ENCODE results near the gene MYL5.
A peak's percentile ranks its signal among the peaks of the same experiment; 100 is the strongest.

Gene MYL5

DNA sequence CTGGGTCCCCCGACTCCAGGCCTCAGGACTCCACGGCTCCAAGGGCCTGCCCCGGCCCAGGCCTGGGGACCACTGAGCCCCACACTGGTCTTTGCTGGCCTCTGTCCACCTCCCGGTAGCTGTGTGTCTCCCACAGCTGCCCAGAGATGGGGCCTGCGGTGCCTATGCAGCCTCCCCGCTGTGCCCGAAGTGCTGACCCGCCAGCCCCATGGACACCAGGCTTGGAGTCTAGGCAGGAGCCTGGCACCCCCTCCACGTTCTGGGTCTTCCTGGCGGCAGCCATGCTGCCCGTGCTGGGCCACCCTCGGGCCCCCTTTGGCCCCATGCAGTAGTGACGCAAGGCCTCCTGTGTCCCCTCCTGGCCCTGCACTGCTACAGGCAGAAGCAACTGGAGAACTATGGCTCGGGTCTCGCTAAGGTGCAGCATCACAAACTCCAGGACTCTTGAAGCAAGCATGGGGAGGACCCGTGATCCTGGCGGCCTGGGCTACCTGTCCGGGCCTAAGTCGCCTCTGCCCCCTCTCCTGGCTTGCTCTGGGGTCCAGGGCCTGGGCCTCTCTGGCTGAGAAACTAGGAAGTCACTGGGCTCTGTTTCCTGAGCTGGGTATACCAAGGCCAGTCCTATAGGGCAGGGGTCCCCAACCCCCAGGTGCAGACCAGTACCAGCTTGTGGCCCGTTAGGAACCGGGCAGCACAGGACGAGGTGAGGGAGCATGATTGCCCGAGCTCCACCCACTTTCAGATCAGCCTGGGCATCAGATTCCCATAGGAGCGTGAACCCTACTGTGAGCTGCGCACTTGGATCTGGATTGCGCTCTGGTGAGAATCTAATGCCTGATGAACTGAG, 917 bp downstream of the MYL5 start:
- no peak for DNase-seq

DNA sequence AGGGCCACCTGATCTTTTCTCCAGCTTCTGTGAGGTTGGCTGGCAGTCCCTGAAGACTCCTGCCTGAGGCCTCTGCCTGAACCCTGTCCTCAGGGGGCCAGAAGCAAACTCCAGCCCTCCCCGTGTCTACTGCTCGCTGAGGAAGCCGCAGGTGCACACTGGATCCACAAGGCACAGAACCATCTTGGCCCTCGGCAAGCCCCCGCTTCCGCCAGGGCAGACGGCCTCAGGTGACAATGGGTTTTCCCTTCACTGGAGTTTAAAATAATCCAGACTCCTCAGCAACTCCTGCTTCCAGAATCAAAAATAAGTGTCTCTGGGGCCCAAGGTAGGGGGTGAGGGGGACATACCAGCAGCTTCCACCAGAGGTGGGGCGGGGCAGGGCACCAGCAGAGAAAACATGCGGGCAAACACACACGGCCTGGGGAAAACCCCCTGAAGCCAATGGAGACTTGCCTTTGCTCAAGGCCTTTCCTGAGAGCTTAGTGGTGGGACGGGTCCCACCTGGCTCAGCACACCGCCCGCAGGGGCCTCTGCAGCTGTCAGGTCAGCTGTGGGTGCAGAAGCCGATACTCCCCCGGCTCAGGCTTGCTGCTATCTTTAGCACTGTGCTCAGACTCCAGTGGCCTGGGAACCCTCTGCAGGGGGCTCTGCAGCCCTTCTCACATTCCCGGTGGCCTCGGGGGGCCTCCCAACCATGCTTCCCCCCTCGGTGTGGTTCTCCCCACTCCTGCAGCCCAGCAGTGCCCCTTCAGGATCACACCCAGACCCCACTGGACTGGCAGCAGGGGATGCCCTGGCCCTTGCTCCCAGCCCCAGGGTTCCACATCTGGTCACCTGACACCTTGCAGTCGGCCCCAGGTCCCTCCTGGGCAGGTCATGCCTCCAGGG, 1.9 kb downstream of the MYL5 start:
- no peak for DNase-seq

DNA sequence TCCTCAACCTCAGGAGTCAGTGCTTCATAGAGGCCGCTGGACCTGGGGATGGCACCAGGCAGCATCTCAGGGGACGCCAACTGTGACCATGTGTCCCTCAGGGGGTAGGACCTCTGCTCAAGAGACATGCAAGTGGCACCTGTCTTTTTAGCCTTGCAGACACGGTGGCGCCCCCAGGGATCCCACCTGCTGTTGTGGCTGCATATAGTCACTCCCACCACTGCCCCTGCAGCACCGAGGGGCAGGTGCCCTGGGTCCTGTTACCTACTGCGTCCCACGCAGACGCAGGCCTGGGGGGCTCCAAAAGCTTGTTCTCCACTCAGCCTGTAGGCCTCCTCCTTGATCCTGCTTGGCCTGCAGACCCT, 2.5 kb downstream of the MYL5 start:
- DNase-seq: no peak

DNA sequence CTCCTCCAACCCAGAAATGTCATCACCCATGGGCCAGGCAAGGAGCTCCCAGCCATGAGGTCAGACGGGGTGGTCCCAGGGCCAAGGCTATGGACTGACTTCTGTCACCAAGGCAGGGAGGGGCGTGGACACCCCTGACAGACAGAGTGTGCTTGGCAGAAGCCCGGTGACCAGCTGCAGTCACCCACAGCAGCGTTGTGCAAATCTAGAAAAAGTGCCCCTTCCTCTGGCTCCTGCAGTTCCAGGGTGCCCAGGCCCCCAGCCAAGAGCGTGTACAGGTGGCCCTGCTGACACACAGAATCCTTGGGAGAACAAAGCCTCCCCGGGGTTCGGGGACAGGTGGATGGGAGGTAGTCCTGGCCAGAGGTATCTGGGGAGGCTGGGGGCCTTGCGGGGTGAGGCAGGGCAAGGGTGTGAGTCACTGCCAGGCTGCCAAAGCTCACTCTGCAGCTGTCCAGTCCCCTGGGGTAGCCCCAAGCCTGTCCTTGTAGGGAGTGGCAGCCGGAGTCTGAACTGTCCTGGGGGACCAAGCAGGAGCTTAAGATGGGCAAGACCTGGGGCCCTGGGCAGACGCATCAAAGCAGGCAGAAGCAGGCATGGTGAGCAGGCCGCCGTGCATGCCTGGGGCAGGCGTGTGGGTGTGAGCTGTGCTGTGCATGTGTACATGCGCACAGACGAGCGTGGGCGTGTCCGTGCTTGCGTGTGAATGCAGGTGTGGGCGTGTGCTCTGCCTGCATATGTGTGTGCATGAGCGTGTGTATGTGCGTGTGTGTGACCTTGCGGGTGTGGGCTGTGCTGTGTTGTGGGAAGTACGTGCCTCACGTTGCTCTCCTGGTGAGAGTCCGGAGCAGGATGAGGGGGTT, 3.3 kb downstream of the MYL5 start:
- DNase-seq: no peak

DNA sequence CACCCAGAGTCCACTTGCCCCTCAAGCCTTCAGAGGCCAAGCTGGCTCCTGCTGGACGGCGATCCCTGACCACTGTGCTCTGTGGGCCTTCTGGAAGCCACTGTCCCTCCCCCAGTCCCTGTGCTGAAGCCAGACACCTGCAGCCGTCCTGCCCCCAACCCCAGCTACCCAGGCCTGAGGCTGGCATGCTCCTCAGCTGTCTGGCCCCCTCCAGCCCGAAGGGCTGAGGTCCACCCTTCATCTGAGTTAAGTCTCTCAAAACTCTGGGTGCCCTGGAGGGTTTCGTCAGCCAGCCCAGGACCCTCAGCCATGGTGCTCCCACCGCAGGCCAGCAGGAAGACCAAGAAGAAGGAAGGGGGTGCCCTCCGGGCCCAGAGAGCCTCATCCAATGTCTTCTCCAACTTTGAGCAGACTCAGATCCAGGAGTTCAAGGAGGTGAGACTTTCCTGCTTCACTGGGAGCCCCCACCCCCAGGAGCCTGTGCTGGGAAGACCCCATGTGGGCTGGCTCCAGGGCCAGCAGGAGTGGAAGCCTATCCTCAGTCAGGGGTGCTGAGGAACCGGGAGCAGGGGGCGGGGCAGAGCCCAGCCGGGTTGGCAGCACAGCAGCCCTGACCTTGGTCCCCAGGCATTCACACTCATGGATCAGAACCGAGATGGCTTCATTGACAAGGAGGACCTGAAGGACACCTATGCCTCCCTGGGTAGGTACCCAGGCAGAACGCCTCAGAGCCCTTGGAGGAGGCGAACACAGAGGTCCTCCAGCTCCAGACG, 4.2 kb downstream of the MYL5 start:
- no peak for DNase-seq

DNA sequence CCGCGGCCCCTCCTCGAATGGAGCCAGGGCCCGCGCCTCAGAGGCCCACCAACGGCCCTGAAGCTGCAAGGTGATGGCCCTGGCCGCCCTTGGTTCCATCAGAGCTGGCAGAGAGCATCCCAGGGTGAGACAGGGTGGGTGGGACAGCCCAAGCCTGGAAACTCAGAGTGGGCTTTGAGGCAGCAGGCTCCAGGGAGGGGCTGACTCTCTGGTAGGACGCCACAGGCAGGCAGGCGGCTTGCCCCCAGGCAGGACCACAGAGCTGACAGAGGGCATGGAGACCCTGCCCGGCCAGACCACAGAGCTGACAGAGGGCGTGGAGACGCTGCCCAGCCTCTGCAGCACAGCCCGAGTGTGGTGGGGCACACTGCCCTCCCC, 4.8 kb downstream of the MYL5 start:
- DNase-seq: no peak

DNA sequence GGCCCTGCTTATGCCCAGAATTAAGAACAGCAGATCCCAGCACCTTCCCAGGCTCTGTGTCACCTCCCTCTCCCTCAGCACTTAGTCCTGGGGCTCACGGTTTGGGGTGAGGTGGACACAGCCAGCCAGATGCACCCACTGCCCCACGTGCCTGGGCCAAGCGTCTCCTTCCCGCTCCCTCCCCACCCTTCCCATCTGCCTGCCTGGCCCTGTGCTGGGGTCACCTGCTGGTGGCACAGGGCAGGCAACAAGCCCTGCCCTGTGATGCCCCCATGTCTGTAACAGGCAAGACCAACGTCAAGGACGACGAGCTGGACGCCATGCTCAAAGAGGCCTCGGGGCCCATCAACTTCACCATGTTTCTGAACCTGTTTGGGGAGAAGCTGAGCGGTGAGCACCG, 5.3 kb downstream of the MYL5 start:
- no peak for DNase-seq

DNA sequence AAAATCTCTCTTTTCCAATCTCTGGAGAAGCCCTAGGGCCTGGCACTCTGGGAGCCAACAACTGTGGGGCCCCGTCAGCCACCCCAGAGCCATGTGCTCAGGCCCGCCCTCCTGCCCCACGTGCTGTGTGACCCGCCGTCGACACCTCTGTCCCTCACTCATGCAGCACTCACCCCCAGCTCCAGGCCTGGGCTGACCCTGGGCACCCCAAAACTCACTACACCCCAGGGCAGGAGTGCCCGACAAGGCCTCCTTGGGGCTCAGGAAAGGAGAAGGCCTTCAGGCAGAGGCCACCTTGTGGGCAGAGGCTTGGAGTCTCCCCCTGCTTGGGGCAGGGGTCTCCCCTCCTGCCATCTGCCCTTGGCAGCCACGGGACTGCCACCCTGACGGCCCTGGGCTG, 5.7 kb downstream of the MYL5 start:
- DNase-seq: no peak

DNA sequence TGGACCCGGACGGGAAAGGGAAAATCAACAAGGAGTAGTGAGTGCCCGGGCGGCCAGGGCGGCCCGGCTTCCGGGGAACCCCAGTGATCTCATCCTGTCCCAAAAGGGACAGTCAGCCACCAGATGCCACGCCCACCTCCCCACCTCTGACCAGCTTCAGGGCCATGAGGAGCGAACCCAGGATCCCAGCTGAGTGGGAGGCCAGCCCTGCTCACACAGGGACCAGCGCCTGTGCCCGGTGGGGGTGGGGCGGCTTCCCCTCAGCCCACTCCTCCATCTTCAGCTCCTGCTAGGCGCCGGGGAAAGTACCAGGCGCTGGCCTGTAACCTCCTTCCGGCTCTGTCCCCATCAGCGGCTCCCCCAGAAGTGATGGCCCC, 6.2 kb downstream of the MYL5 start:
- DNase-seq: peak; percentile 25

DNA sequence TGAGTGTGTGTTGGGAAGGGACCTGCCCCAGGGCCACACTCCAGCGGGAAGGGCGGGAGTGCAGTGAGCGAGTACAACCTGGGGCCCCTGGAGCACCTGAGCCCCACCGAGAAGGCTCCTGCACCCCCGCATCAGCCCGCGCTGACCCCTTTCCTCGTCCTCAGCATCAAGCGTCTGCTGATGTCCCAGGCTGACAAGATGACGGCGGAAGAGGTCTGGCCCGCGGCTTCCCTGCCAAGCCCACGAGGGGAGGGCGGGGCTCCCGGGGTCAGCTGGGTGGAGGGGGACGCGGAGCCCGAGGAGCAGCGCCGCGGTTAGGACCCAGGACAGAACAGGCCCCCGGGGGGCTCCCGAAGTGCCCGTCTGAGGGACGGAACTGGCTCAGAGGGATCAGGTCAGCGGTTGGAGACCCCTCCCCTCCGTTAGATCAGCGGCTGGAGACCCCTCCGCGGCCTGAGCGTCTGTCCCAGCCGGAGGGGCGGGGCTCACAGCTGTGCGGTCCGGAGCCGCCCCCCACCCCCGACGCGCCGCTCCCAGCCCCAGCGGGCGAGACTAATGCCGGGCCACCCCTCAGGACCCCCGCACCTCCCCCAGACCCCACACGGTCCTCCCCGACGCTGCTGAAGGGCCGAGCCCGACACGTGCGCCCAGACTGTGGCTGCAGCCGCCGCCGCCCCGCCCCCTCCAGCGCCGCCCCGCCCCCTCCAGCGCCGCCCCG, 6.7 kb downstream of the MYL5 start:
- DNase-seq: peak; percentile 71

DNA sequence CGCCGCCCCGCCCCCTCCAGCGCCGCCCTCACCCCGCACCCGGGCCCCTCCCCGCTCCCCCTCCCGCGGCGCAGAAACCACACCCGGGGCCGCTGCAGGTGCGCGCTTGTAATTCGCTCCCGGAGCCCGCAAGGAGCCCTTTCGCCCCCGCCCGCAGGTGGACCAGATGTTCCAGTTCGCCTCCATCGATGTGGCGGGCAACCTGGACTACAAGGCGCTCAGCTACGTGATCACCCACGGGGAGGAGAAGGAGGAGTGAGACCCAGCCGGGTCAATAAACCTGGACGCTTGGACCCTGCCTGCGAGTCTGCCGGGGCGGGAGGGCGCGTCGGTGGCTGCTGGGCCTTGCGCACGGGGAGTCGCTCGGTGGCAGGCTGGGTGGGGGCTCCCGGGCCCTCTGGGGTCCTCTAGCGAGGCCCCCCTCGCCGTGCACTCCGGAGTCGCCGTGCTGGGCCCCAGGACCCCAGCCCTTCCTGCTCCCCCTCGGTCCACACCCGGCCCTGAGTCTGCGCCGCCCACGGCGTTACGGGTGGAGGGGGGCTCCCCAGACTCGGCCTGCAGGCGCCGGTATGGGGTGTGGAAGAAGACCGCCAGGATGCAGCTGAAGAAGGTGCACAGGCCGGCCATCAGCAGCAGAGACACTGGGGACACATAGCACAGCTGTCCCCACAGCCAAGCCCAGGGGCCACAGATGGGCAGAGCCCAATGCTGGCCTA, 7.6 kb downstream of the MYL5 start:
- DNase-seq: peak; percentile 49

DNA sequence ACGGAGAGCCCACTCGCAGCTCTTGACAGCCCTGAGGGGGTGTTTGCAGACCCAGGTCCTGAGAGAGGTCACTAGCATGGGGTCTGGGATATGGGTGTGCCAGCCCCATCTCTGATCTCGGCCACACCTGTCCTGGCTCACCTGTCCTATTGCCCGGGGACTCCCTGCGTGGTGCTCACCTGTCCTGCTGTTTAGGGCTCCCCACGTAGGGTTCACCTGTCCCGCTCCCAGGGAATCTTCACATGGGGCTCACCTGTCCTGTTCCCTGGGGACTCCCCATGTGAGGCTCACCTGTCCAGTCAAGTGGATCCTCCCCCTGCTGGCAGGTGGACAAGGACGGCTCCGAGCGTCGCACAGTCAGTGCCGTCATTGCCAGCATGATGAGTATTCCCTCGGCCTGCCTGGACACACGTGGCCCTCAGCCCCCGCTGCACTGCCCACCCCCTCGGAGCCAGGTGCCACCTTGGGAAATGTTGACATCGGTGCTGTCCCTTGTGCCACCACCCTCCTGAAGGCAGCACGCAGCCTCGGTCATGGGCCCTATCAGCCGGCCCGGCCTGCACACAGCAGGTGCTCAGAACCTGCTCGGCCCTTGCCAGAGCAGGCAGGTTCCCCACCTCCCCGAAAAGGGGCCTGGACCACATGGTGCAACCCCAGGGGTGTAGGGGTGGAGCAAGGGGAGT, 8.3 kb downstream of the MYL5 start:
- DNase-seq: no peak

DNA sequence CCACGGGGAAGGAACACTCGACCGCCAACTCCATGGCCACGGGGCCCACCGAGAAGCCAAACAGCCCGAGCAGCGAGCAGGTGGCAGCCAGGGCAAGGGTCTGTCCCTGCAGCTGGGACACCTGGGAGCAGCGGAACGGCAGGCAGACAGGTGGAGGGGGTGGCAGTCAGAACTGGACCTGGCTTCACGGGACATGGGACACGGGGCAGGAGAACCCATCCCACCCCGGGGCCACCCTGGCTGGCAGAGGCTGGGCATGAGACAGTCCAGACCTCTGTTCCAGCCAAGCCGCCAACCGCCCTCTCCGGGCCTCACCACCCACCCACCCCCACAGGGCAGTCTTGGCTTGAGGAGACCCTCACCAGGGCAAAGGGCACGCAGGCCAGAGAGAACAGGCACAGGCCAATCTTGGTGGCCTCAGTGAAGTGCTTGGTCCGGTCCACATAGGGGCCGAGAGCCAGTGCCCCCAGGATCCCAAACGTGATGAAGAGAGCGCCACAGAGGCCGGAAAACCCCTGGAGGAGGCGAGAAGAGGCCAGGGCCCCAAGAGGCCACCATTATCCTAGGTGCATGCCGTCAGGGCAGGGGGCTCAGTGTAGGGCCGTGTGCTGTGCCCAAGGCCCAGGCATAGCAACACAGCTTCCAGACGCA, 9.0 kb downstream of the MYL5 start:
- DNase-seq: no peak

DNA sequence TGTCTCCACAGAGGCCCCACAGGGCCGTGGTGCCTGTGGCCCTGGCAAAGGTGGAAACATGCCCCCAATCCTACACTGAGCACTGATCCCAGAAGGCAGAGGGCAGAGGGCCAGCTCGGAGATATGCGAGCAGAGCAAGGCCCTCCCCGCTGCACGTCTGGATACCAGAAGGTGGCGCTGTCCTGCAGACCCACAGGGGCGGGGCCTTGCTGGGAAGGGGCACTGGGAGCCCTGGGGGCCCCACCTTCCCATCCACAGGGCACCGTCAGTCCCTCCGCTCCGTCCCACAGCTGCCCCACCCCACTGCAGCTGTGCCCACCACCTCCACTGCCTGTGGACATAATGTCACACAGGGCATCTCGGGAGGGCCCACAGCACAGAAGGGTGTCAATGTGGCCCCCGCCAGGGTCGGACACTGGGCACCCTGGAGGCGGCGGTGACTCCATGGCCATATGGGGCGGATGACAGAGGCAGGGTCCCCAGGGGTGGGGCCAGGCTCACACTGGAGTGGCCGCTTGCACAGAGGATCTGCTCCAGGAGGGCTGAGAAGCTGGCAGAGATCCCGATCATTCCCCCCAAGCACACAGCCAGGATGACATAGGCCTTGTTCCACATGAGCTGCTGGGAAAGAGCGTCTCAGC, 9.8 kb downstream of the MYL5 start:
- DNase-seq: peak; percentile 25

DNA sequence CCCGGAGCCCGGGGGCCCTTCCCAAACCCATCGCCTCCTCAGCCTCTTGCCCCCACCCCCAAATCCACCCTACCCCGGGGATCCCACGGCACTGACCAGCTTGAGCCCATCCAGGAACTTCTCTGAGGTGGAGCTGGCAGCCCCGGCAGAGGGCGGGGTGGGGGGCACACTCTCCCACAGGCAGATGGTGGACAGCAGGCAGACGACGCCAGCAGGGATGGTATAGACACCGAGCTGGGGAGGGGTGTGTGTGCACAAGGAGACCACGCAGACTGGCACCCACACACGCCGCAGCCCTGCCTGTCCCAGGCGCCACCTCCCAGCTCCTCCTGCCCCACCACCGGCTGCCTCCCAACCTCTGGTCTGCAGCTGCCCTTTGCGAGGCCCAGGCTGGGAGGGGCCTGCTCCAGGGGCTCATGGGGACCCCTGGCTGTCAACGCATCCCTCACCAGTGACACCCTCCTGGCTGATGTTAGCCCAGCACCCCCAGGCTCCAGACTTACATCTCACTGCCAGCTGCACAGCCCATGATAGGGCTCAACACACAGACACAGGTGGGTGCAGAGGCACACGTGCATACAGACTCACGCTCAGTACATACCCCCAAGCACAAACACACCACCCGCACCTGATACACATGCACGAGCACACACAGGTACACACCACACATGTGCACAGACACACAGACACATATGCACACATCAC, 10.4 kb downstream of the MYL5 start:
- no peak for DNase-seq

DNA sequence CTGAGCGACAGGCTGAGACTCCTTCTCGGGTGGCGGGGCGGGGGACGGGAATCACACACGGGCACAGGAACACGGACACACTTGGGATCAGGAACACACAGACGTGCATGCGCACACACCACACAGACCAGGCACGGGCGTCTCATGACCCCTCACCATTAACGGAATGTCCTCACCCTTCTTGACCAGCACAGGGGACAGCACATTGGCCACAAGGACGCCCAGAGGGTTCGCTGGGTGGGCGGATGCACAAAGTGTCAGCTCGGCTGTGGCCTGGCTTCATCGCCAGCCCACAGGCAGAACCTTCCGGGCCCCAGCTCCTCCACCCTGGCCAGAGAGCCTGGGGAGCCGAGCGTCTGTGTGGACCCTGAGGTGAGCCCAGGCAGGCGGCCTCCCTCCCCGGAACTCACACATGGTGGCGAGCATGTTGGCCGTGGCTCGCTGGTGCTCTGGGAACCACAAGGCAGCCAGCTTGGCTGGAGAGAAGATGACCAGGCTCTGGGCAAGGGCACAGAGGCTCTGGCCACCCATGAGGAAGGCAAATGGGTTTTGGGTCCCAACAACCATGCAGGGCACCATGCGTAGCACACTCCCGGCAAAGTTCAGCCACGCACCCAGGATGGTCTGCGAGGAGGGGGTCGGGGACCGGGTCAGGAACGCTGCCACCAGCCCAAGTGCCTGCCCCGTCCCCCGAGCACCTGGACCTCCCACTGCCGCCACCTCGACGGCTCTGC, 11.5 kb downstream of the MYL5 start:
- no peak for DNase-seq

DNA sequence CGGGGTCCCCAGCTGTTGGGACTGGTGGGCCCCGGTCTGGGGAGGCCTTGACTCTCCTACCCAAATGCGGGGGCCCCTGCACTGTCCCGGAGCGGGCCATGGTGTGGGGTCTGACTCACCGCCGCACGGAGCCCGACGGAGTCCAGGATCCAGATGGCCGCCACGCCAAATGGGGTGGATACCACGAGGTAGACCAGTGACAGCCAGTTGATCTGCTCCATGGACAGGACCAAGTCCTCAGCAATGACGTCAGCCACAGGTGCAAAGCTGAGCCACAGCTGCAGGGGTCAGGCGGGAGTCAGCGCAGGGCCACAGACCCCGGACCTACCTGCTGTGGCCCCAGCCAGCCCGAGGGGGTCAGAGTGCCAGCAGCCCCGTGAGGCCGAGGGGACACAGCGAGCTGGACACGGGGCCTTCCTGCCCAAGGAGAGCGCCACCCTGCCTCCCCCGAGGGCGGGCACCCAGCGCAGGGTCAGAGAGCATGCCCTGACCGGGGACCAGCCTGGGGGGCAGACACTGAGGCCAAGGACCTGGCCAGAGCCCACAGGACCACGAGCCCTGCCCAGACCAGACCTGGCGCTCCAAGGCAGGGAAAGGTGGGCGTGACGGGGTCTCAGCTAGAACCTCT, 12.2 kb downstream of the MYL5 start:
- DNase-seq: no peak

Data from CD4-positive, alpha-beta T cell treated with Interferon gamma for 1 hour (primary cell).